Tibial nerve (tissue), 3 donors: ENCODE data around the gene RASAL3.
"Not testable (repeated sequence)": the region's sequence is repeated elsewhere in the genome, so short reads cannot be mapped to it uniquely, and the experiment has no call there.

Experiments used
- CTCF ChIP-seq, 5 experiments: fragments of 200-600 bp in 3 of 5; fragments of 450-650 bp in 2 of 5; sonication (generic) in 3 of 5; IDR thresholded peaks; one replicate each; pipeline ENCODE4 v1.5.1; 2016 to 2019; ENCODE audit warnings: antibody characterized with exemption in 5 of 5, mild to moderate bottlenecking in 3 of 5, moderate library complexity in 2 of 5
- POLR2A ChIP-seq, 2 donors: fragments of 450-650 bp; IDR thresholded peaks; one replicate each; pipeline ENCODE4 v1.6.1; 2017; ENCODE audit warnings: antibody characterized with exemption in 2 of 2, mild to moderate bottlenecking in 2 of 2, moderate library complexity in 2 of 2

GRCh38 chr19:15485768-15486167 lies 21.4 kb upstream of the RASAL3 start:
- not testable (repeated sequence) for TF ChIP-seq CTCF, POLR2A (IDR thresholded peaks at IDR 0.05)
